Suprapubic skin (tissue), 4 donors: Measurements from ENCODE around the gene GLCE. TPM values are rescaled to one million over a fixed set of nuclear protein-coding genes. Genes with fewer than 3 reads are reported as not detected.
A peak's percentile ranks its signal among the peaks of the same experiment; 100 is the strongest.

ENCODE experiments used
- DNase-seq, 2 donors: peaks; one replicate each; pipeline ENCODE4 v3.0.0-alpha.2; 2019; ENCODE audit warnings: low spot score in 2 of 2
- H3K27ac ChIP-seq: fragments of 200-600 bp; sonication (generic); one replicate; pipeline ENCODE4 v1.5.1; 2019
- H3K27me3 ChIP-seq: fragments of 200-600 bp; sonication (generic); one replicate; pipeline ENCODE4 v1.5.1; 2019
- H3K36me3 ChIP-seq: fragments of 200-600 bp; sonication (generic); one replicate; pipeline ENCODE4 v1.5.1; 2019
- H3K4me1 ChIP-seq: fragments of 200-600 bp; sonication (generic); one replicate; pipeline ENCODE4 v1.5.1; 2019
- H3K4me3 ChIP-seq: fragments of 200-600 bp; sonication (generic); one replicate; pipeline ENCODE4 v1.5.1; 2019; ENCODE audit warnings: mild to moderate bottlenecking
- H3K9me3 ChIP-seq: fragments of 200-600 bp; sonication (generic); one replicate; pipeline ENCODE4 v1.5.1; 2019
- CTCF ChIP-seq, 2 donors: fragments of 200-600 bp in 1 of 2; fragments of 450-650 bp in 1 of 2; sonication (generic) in 1 of 2; IDR thresholded peaks; one replicate each; pipeline ENCODE4 v1.5.1; 2016 to 2019; ENCODE audit warnings: antibody characterized with exemption in 2 of 2, mild to moderate bottlenecking in 1 of 2, moderate library complexity in 1 of 2
- EP300 ChIP-seq: sonication (generic); formaldehyde crosslinking; IDR thresholded peaks from one replicate; pipeline ENCODE4 v1.6.1; 2017; ENCODE audit warnings: antibody characterized with exemption
- POLR2A ChIP-seq, 2 donors: fragments of 450-650 bp; IDR thresholded peaks; one replicate each; pipeline ENCODE4 v1.6.1; 2017; ENCODE audit warnings: antibody characterized with exemption in 2 of 2, mild to moderate bottlenecking in 2 of 2, moderate library complexity in 2 of 2
- POLR2AphosphoS5 ChIP-seq, 3 donors: sonication (generic); formaldehyde crosslinking; IDR thresholded peaks; one replicate each; pipeline ENCODE4 v1.6.1; 2017; ENCODE audit warnings: antibody characterized with exemption in 3 of 3
- WGBS: methylation state at CpG from one replicate; pipeline ENCODE4 v1.1.5; 2018; 5-methylcytosine and 5-hydroxymethylcytosine counted together
- total RNA-seq, 4 donors: library from RNA; depleted of rRNA; stranded (reverse); fragments of >200 nt; gene quantifications; one replicate each; pipeline ENCODE4 v1.1.0, GENCODE V29; 2016

GLCE gene
- total RNA-seq, 4 donors from 2014 or later = 16.1 to 18.9 (median 16.9) TPM

GRCh38 chr15:69279636-69280035, 119.2 kb downstream of the GLCE start:
- WGBS = 93% methylated on average over 7 of the region's 7 CpGs
- DNase-seq = no peak

GRCh38 chr15:69280783-69281182, 120.3 kb downstream of the GLCE start:
- Histone ChIP-seq H3K4me1 (no peaks in the 10 kb centered on the region), H3K27me3 (no peaks in the 10 kb centered on the region), H3K4me3 (no peak overlapping the region), H3K9me3 (no peaks in the 10 kb centered on the region), H3K36me3 (no peaks in the 10 kb centered on the region), H3K27ac (no peak overlapping the region)
- no peak for DNase-seq
- TF ChIP-seq CTCF (IDR thresholded peaks at IDR 0.05) = no peak
- no peak for TF ChIP-seq POLR2AphosphoS5 (IDR thresholded peaks at IDR 0.05)
- 68% methylated on average over 5 of the region's 5 CpGs for WGBS

More at GRCh38 chr15:69279636-69280035, 119.2 kb downstream of the GLCE start:
- Histone ChIP-seq H3K9me3 (no peaks in the 10 kb centered on the region), H3K27me3 (no peaks in the 10 kb centered on the region), H3K36me3 (no peaks in the 10 kb centered on the region), H3K27ac (no peak overlapping the region), H3K4me1 (no peaks in the 10 kb centered on the region), H3K4me3 (no peak overlapping the region)
- TF ChIP-seq POLR2AphosphoS5 (IDR thresholded peaks at IDR 0.05) (no peak), CTCF (IDR thresholded peaks at IDR 0.05) (no peak), EP300 (no peak), POLR2A (IDR thresholded peaks at IDR 0.05) (no peak)

GRCh38 chr15:69282104-69282743, 121.8 kb downstream of the GLCE start:
- Histone ChIP-seq H3K27me3 (no peaks in the 10 kb centered on the region), H3K27ac (no peak overlapping the region), H3K4me1 (no peaks in the 10 kb centered on the region), H3K9me3 (no peaks in the 10 kb centered on the region), H3K36me3 (no peaks in the 10 kb centered on the region), H3K4me3 (no peak overlapping the region)
- no peak for DNase-seq
- TF ChIP-seq POLR2AphosphoS5 (IDR thresholded peaks at IDR 0.05) (no peak), POLR2A (IDR thresholded peaks at IDR 0.05) (no peak), EP300 (no peak), CTCF (IDR thresholded peaks at IDR 0.05) (no peak)
- WGBS = 95% methylated on average over 9 of the region's 9 CpGs

- Histone ChIP-seq H3K9me3 (no peaks in the 10 kb centered on the region), H3K27me3 (no peaks in the 10 kb centered on the region), H3K36me3 (no peaks in the 10 kb centered on the region), H3K27ac (no peak overlapping the region), H3K4me3 (no peak overlapping the region), H3K4me1 (peaks cover 19% of the 10 kb centered on the region)
- 95% methylated on average over 12 of the region's 12 CpGs for WGBS
- no peak for TF ChIP-seq POLR2A (IDR thresholded peaks at IDR 0.05)
- no peak for TF ChIP-seq POLR2AphosphoS5 (IDR thresholded peaks at IDR 0.05)
- no peak for TF ChIP-seq EP300
- no peak for TF ChIP-seq CTCF (IDR thresholded peaks at IDR 0.05)
- DNase-seq = no peak
Observed at GRCh38 chr15:69285834-69286233, 125.4 kb downstream of the GLCE start.

GRCh38 chr15:69288011-69288410, 127.6 kb downstream of the GLCE start:
- peak in 1 of 2 donors; percentile 18 for DNase-seq
- Histone ChIP-seq H3K27me3 (no peaks in the 10 kb centered on the region), H3K9me3 (no peaks in the 10 kb centered on the region), H3K36me3 (no peaks in the 10 kb centered on the region), H3K4me1 (peaks cover 20% of the 10 kb centered on the region), H3K27ac (no peak overlapping the region), H3K4me3 (no peak overlapping the region)
- 84% methylated on average over 7 of the region's 7 CpGs for WGBS
- TF ChIP-seq POLR2AphosphoS5 (IDR thresholded peaks at IDR 0.05) (no peak), POLR2A (IDR thresholded peaks at IDR 0.05) (no peak), CTCF (IDR thresholded peaks at IDR 0.05) (no peak), EP300 (no peak)
